Measurements from ENCODE around the gene ABHD6.

The ABHD6 gene

GRCh38 chr3:58191361-58191991 lies 46.1 kb upstream of the ABHD6 start:
- POLR2A ChIA-PET, result no interaction called here
- H3K4me3 ChIP-seq (ENCODE audit: low read depth, low read length), result no peak overlapping the region
- DNase-seq (ENCODE audit: low read depth, low spot score), result no peak
- no peak for TF ChIP-seq CTCF (IDR thresholded peaks at IDR 0.05; ENCODE audit: insufficient read depth, low read length, missing control alignments)
- CTCF ChIA-PET, result interaction anchor here (0.9 to 25.5 kb wide), 6 partner anchors 10 to 109 kb away, joined by 3 to 1062 read pairs (median 74); partner anchors contain the start of genes DNASE1L3, HTD2 and RPP14

GRCh38 chr3:58192069-58192468 lies 45.5 kb upstream of the ABHD6 start:
- TF ChIP-seq CTCF (IDR thresholded peaks at IDR 0.05; ENCODE audit: insufficient read depth, low read length, missing control alignments), result no peak
- CTCF ChIA-PET, result interaction anchor here (1.8 to 25.5 kb wide), 4 partner anchors 9 to 108 kb away, joined by 4 to 1062 read pairs (median 170); partner anchors contain the start of genes DNASE1L3, HTD2 and RPP14
- no peak for DNase-seq (ENCODE audit: low read depth, low spot score)
- POLR2A ChIA-PET, result no interaction called here
- no peak overlapping the region for H3K4me3 ChIP-seq (ENCODE audit: low read depth, low read length)

GRCh38 chr3:58193682-58194407 lies 43.7 kb upstream of the ABHD6 start:
- no peak overlapping the region for H3K4me3 ChIP-seq (ENCODE audit: low read depth, low read length)
- no peak for TF ChIP-seq CTCF (IDR thresholded peaks at IDR 0.05; ENCODE audit: insufficient read depth, low read length, missing control alignments)
- POLR2A ChIA-PET, result no interaction called here
- CTCF ChIA-PET, result interaction anchor here (1.0 to 25.5 kb wide), 4 partner anchors 9 to 107 kb away, joined by 3 to 1062 read pairs (median 170); partner anchors contain the start of genes DNASE1L3, HTD2 and RPP14
- no peak for DNase-seq (ENCODE audit: low read depth, low spot score)

GRCh38 chr3:58197588-58197987 lies 40.0 kb upstream of the ABHD6 start:
- no peak for TF ChIP-seq CTCF (IDR thresholded peaks at IDR 0.05; ENCODE audit: insufficient read depth, low read length, missing control alignments)
- POLR2A ChIA-PET, result no interaction called here
- no peak for DNase-seq (ENCODE audit: low read depth, low spot score)
- no peak overlapping the region for H3K4me3 ChIP-seq (ENCODE audit: low read depth, low read length)
- CTCF ChIA-PET, result interaction anchor here (1.2 to 2.3 kb wide), 8 partner anchors 10 to 109 kb away, joined by 3 to 25 read pairs (median 8); partner anchors contain the start of genes HTD2 and RPP14

GRCh38 chr3:58198362-58198761 lies 39.2 kb upstream of the ABHD6 start:
- CTCF ChIA-PET, result interaction anchor here (0.9 to 4.7 kb wide), 2 partner anchors 10 to 108 kb away, joined by 4 to 25 read pairs; partner anchors contain the start of genes HTD2 and RPP14
- TF ChIP-seq CTCF (IDR thresholded peaks at IDR 0.05; ENCODE audit: insufficient read depth, low read length, missing control alignments), result no peak
- no peak for DNase-seq (ENCODE audit: low read depth, low spot score)
- POLR2A ChIA-PET, result no interaction called here
- no peak overlapping the region for H3K4me3 ChIP-seq (ENCODE audit: low read depth, low read length)

GRCh38 chr3:58198804-58199203 lies 38.8 kb upstream of the ABHD6 start:
- TF ChIP-seq CTCF (IDR thresholded peaks at IDR 0.05; ENCODE audit: insufficient read depth, low read length, missing control alignments), result no peak
- POLR2A ChIA-PET, result no interaction called here
- no peak for DNase-seq (ENCODE audit: low read depth, low spot score)
- H3K4me3 ChIP-seq (ENCODE audit: low read depth, low read length), result no peak overlapping the region
- CTCF ChIA-PET, result interaction anchor here (0.9 to 5.2 kb wide), 5 partner anchors 9 to 108 kb away, joined by 3 to 30 read pairs (median 9); partner anchors contain the start of genes HTD2 and RPP14

Data from AG04449 (cell line).